HepG2 (cell line): ENCODE results near the gene UBFD1. TPM values are rescaled to one million over a fixed set of nuclear protein-coding genes. Genes with fewer than 3 reads are reported as not detected.

Source experiments
- AKAP8 ChIP-seq: sonication (generic); formaldehyde crosslinking; IDR thresholded peaks from 2 replicates; pipeline ENCODE4 v1.5.1; 2020; ENCODE audit warnings: mild to moderate bottlenecking, missing genetic modification reagents
- MLXIP ChIP-seq: sonication (generic); formaldehyde crosslinking; IDR thresholded peaks from 2 replicates; pipeline ENCODE4 v1.9.0; 2021; ENCODE audit warnings: missing genetic modification reagents, borderline replicate concordance
- ONECUT2 ChIP-seq: sonication (generic); formaldehyde crosslinking; IDR thresholded peaks from 2 replicates; pipeline ENCODE4 v1.4.0; 2020; ENCODE audit warnings: missing genetic modification reagents
- POGK ChIP-seq: sonication (generic); formaldehyde crosslinking; conservative IDR thresholded peaks from 2 replicates; pipeline ENCODE4 v1.8.0; 2022; ENCODE audit warnings: mild to moderate bottlenecking, moderate library complexity, missing genetic modification reagents
- RFXAP ChIP-seq: sonication (generic); formaldehyde crosslinking; IDR thresholded peaks from 2 replicates; pipeline ENCODE4 v1.4.0; 2020; ENCODE audit warnings: missing genetic modification reagents, borderline replicate concordance
- TEAD3 ChIP-seq: optimal IDR thresholded peaks from 2 replicates; pipeline ENCODE3; 2016; ENCODE audit warnings: borderline replicate concordance
- ZNF367 ChIP-seq: sonication (generic); formaldehyde crosslinking; IDR thresholded peaks from 2 replicates; pipeline ENCODE4 v1.4.0; 2020; ENCODE audit warnings: missing genetic modification reagents, borderline replicate concordance
- ZNF572 ChIP-seq: sonication (generic); formaldehyde crosslinking; IDR thresholded peaks from 2 replicates; pipeline ENCODE4 v1.5.1; 2020; ENCODE audit warnings: mild to moderate bottlenecking, missing genetic modification reagents
- ZNF614 ChIP-seq: IDR thresholded peaks from 2 replicates; pipeline ENCODE4 v1.6.1; 2018; ENCODE audit warnings: missing biosample characterization, missing genetic modification reagents, inconsistent platforms, borderline replicate concordance
- ZSCAN25 ChIP-seq: sonication (generic); formaldehyde crosslinking; IDR thresholded peaks from 2 replicates; pipeline ENCODE4 v1.8.0; 2022; ENCODE audit warnings: mild to moderate bottlenecking, missing genetic modification reagents
- polyA plus RNA-seq, 8 experiments: library from polyadenylated mRNA; depleted of rRNA in 3 of 8; stranded (reverse) in 7 of 8; unstranded in 1 of 8; fragments of >200 nt; fragmentation: Illumina TruSeq in 4 of 8; extraction: Trizol in 4 of 8; gene quantifications; 2 replicates each; pipeline versions ENCODE4 v1.2.1 to v1.2.3, GENCODE V29; 2011 to 2016; ENCODE audit warnings: low read depth in 4 of 8, missing spikeins in 1 of 8, mixed read lengths in 1 of 8; ENCODE audit not compliant: insufficient read depth in 1 of 8
- total RNA-seq, 5 experiments: library from RNA; depleted of rRNA; stranded (reverse); fragments of >200 nt; fragmentation: Illumina TruSeq; extraction: Trizol; gene quantifications; 2 replicates each; pipeline ENCODE4 v1.2.3, GENCODE V29; 2016; ENCODE audit warnings: low read depth in 1 of 5
- TF ChIP-seq, protein P1 (sequence below): sonication (generic); formaldehyde crosslinking; IDR thresholded peaks from 2 replicates; pipeline ENCODE4 v1.4.0; 2020; ENCODE audit warnings: missing genetic modification reagents
- TF ChIP-seq, protein P2 (sequence below): sonication (generic); formaldehyde crosslinking; IDR thresholded peaks from 2 replicates; pipeline ENCODE4 v1.5.1; 2020; ENCODE audit warnings: mild to moderate bottlenecking, missing genetic modification reagents, moderate library complexity
- TF ChIP-seq, protein P3 (sequence below): sonication (generic); IDR thresholded peaks from 2 replicates; pipeline ENCODE4 v1.6.1; 2016; ENCODE audit warnings: low read depth, borderline replicate concordance
- TF ChIP-seq, protein P4 (sequence below): sonication (generic); formaldehyde crosslinking; IDR thresholded peaks from 2 replicates; pipeline ENCODE4 v1.9.0; 2021; ENCODE audit warnings: missing genetic modification reagents, mild to moderate bottlenecking, borderline replicate concordance
- TF ChIP-seq, protein P5 (sequence below): sonication (generic); formaldehyde crosslinking; IDR thresholded peaks from 2 replicates; pipeline ENCODE4 v1.8.0; 2022; ENCODE audit warnings: missing genetic modification reagents, mild to moderate bottlenecking, borderline replicate concordance

The UBFD1 gene
- total and polyA plus RNA-seq, 2 of the 13 experiments (the other 11 are each of a cell fraction or from before 2014, with no cell fraction given): 100 to 111 TPM

- TF ChIP-seq POGK (no peak), ZNF614 (no peak; the same call in 1 of the 2 replicates), ZNF572 (CRISPR knock-in tag) (peak; percentile 88; the same call in 1 of the 2 replicates), MLXIP (CRISPR knock-in tag) (no peak), TEAD3 (peak; percentile 43), ZNF367 (CRISPR knock-in tag) (no peak), ONECUT2 (CRISPR knock-in tag) (0 out of 2 replicates have a peak, but pooled peaks have one; percentile 10), RFXAP (CRISPR knock-in tag) (no peak), AKAP8 (peak; percentile 5; the same call in 1 of the 2 replicates), ZSCAN25 (no peak)
- TF ChIP-seq, protein P1, sequence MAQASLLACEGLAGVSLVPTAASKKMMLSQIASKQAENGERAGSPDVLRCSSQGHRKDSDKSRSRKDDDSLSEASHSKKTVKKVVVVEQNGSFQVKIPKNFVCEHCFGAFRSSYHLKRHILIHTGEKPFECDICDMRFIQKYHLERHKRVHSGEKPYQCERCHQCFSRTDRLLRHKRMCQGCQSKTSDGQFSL (CRISPR knock-in tag): no peak; the same call in 1 of the 2 replicates
- TF ChIP-seq, protein P2, sequence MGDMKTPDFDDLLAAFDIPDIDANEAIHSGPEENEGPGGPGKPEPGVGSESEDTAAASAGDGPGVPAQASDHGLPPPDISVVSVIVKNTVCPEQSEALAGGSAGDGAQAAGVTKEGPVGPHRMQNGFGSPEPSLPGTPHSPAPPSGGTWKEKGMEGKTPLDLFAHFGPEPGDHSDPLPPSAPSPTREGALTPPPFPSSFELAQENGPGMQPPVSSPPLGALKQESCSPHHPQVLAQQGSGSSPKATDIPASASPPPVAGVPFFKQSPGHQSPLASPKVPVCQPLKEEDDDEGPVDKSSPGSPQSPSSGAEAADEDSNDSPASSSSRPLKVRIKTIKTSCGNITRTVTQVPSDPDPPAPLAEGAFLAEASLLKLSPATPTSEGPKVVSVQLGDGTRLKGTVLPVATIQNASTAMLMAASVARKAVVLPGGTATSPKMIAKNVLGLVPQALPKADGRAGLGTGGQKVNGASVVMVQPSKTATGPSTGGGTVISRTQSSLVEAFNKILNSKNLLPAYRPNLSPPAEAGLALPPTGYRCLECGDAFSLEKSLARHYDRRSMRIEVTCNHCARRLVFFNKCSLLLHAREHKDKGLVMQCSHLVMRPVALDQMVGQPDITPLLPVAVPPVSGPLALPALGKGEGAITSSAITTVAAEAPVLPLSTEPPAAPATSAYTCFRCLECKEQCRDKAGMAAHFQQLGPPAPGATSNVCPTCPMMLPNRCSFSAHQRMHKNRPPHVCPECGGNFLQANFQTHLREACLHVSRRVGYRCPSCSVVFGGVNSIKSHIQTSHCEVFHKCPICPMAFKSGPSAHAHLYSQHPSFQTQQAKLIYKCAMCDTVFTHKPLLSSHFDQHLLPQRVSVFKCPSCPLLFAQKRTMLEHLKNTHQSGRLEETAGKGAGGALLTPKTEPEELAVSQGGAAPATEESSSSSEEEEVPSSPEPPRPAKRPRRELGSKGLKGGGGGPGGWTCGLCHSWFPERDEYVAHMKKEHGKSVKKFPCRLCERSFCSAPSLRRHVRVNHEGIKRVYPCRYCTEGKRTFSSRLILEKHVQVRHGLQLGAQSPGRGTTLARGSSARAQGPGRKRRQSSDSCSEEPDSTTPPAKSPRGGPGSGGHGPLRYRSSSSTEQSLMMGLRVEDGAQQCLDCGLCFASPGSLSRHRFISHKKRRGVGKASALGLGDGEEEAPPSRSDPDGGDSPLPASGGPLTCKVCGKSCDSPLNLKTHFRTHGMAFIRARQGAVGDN (CRISPR knock-in tag): no peak
- TF ChIP-seq, protein P3, sequence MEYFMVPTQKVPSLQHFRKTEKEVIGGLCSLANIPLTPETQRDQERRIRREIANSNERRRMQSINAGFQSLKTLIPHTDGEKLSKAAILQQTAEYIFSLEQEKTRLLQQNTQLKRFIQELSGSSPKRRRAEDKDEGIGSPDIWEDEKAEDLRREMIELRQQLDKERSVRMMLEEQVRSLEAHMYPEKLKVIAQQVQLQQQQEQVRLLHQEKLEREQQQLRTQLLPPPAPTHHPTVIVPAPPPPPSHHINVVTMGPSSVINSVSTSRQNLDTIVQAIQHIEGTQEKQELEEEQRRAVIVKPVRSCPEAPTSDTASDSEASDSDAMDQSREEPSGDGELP: peak; percentile 84; the same call in 1 of the 2 replicates
- TF ChIP-seq, protein P4, sequence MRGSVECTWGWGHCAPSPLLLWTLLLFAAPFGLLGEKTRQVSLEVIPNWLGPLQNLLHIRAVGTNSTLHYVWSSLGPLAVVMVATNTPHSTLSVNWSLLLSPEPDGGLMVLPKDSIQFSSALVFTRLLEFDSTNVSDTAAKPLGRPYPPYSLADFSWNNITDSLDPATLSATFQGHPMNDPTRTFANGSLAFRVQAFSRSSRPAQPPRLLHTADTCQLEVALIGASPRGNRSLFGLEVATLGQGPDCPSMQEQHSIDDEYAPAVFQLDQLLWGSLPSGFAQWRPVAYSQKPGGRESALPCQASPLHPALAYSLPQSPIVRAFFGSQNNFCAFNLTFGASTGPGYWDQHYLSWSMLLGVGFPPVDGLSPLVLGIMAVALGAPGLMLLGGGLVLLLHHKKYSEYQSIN: no peak
- TF ChIP-seq, protein P5, sequence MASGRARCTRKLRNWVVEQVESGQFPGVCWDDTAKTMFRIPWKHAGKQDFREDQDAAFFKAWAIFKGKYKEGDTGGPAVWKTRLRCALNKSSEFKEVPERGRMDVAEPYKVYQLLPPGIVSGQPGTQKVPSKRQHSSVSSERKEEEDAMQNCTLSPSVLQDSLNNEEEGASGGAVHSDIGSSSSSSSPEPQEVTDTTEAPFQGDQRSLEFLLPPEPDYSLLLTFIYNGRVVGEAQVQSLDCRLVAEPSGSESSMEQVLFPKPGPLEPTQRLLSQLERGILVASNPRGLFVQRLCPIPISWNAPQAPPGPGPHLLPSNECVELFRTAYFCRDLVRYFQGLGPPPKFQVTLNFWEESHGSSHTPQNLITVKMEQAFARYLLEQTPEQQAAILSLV: no peak
Observed at GRCh38 chr16:23597003-23597756, 39.7 kb downstream of the UBFD1 start (continued).
